ENCODE measurements around the gene BLVRA. TPM values are rescaled to one million over a fixed set of nuclear protein-coding genes. Genes with fewer than 3 reads are reported as not detected.
"Not testable (repeated sequence)": the region's sequence is repeated elsewhere in the genome, so short reads cannot be mapped to it uniquely, and the experiment has no call there.

The BLVRA gene
- total RNA-seq, 4 donors from 2014 or later = 20.4 to 93.0 (median 56.5) TPM

GRCh38 chr7:43792471-43793150, 34.1 kb downstream of the BLVRA start:
- no peak for TF ChIP-seq CTCF (IDR thresholded peaks at IDR 0.05)
- no peak for TF ChIP-seq POLR2A (IDR thresholded peaks at IDR 0.05)
- no peaks in the 10 kb centered on the region for H3K9me3 ChIP-seq
- intact Hi-C loops (cut with DNase I; ENCODE audit: low total_unique reads) = no loop called here
- DNase-seq = peak in 1 of 2 donors; percentile 33
- no peaks in the 10 kb centered on the region for H3K4me1 ChIP-seq
- H3K27me3 ChIP-seq = no peaks in the 10 kb centered on the region
- H3K4me3 ChIP-seq = no peak overlapping the region
- peak overlapping the region in 1 of 2 donors; percentile 17 for H3K27ac ChIP-seq
- no peaks in the 10 kb centered on the region for H3K36me3 ChIP-seq

- no peak overlapping the region for H3K27ac ChIP-seq
- no peak for TF ChIP-seq CTCF (IDR thresholded peaks at IDR 0.05)
- TF ChIP-seq POLR2A (IDR thresholded peaks at IDR 0.05) = no peak
- H3K4me1 ChIP-seq = no peaks in the 10 kb centered on the region
- H3K36me3 ChIP-seq = no peaks in the 10 kb centered on the region
- intact Hi-C loops (cut with DNase I; ENCODE audit: low total_unique reads) = no loop called here
- no peaks in the 10 kb centered on the region for H3K27me3 ChIP-seq
- H3K4me3 ChIP-seq = no peak overlapping the region
- no peaks in the 10 kb centered on the region for H3K9me3 ChIP-seq
- DNase-seq = no peak
Measured at GRCh38 chr7:43799605-43800004, 41.1 kb downstream of the BLVRA start.

DNA sequence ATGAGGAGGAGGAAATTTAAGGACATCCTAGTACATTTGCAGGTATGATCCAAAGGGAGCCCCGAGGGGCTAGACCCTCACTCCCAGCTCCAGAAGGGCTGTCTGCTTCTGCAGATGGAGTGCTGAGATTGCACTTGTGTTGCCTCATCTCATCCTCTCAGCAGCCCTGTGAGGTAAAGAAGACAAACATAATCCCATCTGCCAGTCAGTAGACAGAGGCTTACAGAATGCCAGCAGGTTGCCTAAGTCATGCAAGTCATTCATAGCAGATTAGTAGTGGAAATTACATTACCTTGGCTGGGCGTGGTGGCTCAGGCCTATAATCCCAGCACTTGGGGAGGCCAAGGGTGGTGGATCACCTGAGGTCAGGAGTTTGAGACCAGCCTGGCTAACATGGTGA, 45.4 kb downstream of the BLVRA start:
- Histone ChIP-seq H3K4me1 (no peaks in the 10 kb centered on the region), H3K9me3 (no peaks in the 10 kb centered on the region), H3K27ac (no peak overlapping the region), H3K27me3 (no peaks in the 10 kb centered on the region), H3K36me3 (no peaks in the 10 kb centered on the region), H3K4me3 (no peak overlapping the region)
- TF ChIP-seq POLR2A (IDR thresholded peaks at IDR 0.05) (no peak), CTCF (IDR thresholded peaks at IDR 0.05) (no peak)
- intact Hi-C loops (cut with DNase I; ENCODE audit: low total_unique reads) = no loop called here
- no peak for DNase-seq

- Histone ChIP-seq H3K4me1 (no peaks in the 10 kb centered on the region), H3K36me3 (no peaks in the 10 kb centered on the region), H3K4me3 (no peak overlapping the region), H3K9me3 (no peaks in the 10 kb centered on the region), H3K27ac (no peak overlapping the region), H3K27me3 (no peaks in the 10 kb centered on the region)
- no peak for DNase-seq
- intact Hi-C loops (cut with DNase I; ENCODE audit: low total_unique reads) = no loop called here
- no peak for TF ChIP-seq CTCF (IDR thresholded peaks at IDR 0.05)
- no peak for TF ChIP-seq POLR2A (IDR thresholded peaks at IDR 0.05)
Measured at GRCh38 chr7:43808410-43808809, 49.9 kb downstream of the BLVRA start.

GRCh38 chr7:43810195-43810941, 51.9 kb downstream of the BLVRA start:
- H3K9me3 ChIP-seq; H3K36me3 ChIP-seq; H3K4me1 ChIP-seq; H3K27me3 ChIP-seq; H3K27ac ChIP-seq; H3K4me3 ChIP-seq; intact Hi-C loops (cut with DNase I; ENCODE audit: low total_unique reads): not testable (repeated sequence)
- peak; percentile 37 for DNase-seq
- TF ChIP-seq CTCF (IDR thresholded peaks at IDR 0.05) = peak in 3 of 4 experiments; percentile 5 to 31 (median 9)

Data from uterus (tissue), 4 donors.